HK-2 (cell line): ENCODE measurements around the gene CDH3.

Source experiments
- DNase-seq: peaks from one replicate; pipeline ENCODE4 v3.0.0-alpha.2; 2018; ENCODE audit not compliant: unreplicated experiment

Gene CDH3

DNA sequence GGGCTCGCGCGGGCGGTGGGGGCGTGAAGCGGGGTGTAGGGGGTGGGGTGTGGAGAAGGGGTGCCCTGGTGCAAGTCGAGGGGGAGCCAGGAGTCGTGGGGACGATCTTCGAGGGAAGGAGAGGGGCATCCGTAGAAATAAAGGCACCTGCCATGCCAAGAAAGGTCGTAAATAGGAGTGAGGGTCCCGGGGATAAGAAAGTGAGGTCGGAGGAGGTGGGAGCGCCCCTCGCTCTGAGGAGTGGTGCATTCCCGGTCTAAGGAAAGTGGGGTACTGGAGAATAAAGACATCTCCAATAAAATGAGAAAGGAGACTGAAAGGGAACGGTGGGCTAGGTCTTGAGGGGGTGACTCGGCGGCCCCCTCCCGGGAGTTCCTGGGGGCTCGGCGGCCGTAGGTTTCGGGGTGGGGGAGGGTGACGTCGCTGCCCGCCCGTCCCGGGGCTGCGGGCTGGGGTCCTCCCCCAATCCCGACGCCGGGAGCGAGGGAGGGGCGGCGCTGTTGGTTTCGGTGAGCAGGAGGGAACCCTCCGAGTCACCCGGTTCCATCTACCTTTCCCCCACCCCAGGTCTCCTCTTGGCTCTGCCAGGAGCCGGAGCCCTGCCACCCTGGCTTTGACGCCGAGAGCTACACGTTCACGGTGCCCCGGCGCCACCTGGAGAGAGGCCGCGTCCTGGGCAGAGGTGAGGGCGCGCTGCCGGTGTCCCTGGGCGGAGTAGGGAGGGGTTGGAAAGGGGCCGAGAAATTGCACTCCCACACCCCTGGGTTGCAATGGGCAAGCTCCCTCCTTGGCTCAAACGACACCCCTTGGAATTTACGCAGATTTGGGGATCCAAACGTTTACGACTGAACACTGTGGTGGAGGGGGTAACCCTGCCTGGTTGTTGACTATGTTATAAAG, 92.9 kb downstream of the CDH3 start:
- DNase-seq, result no peak

DNA sequence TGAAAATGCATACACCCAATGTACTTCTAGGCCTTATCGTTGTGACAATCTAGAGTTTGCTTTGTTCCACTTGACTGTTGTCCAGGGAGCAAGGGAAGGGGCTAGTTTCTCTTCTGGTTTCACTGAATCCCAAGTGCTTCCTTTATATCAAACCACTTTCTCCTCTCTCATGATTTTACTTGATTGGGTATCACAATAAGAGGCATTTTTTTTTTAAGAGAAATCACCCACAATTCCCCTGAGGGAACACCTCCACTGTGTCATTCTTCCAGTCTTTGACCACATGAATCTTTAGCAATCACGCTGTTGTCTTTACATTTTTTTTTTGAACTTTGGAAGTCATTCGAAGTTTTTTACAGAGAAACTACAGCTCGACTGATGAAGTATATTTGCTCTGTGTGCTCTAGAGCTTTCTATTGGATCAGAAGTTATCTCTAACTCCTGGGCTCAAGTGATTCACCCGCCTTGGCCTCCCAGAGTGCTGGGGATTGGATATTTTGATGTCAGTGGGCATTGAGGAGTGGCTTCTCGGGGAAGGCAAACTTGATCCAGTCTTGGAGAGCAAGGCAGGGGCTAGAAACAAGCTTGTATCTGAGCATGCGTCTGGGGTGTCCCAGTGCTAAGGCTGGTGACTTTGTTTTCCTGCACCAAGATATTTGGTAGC, 95.0 kb downstream of the CDH3 start:
- peak; percentile 50 for DNase-seq

DNA sequence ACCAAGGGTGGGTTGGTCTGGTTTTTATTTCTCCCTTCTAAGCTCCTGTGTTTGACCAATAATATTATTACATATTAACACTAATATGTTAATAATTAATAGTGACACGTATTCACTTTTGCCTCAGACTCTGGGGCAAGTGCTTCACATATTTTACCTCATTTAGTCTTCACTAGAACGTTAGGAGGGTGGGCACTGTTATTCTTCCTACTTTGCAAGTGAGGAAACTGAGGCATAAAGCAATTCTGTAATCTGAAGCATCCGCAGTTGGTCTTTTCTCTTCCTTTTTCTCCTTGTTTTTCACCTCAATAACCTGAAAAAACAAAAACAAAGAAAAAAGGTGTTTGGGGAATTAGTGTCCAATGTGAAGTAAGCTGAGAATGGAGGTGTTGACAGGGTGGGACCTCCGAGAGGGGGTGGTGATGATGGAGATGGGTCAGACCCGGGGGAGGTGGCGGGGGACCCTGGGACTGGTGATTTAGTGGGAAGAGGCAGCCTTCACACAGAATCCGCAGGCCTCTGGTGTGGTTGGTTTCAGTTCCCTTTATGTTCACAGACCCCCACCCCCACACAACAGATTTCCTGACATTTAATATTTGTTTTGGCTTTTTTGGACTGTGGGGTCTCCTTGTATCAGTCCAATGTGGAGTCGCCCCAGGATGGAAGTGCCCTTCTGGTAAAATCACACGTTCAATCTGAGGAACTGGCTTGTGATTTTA, 95.7 kb downstream of the CDH3 start:
- DNase-seq, result no peak

DNA sequence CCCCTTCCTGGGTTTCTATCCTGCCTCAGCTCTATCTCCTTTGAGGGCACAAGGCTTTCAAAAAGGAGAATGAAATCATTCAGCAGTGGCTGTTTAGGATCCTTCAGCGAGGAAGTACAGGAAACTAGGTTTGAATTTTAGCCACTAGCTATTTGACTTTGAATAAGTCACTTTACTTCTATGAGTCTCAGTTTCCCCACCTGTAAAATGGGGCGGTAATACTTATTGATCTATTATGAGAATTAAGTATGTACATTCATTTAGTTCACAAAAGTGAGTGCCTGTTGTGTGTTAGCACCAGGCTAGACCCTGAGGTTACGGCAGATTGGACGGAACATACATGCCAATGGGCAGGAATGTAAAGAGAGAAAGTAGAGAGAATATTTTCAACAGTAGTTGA, 98.6 kb downstream of the CDH3 start:
- DNase-seq, result no peak

DNA sequence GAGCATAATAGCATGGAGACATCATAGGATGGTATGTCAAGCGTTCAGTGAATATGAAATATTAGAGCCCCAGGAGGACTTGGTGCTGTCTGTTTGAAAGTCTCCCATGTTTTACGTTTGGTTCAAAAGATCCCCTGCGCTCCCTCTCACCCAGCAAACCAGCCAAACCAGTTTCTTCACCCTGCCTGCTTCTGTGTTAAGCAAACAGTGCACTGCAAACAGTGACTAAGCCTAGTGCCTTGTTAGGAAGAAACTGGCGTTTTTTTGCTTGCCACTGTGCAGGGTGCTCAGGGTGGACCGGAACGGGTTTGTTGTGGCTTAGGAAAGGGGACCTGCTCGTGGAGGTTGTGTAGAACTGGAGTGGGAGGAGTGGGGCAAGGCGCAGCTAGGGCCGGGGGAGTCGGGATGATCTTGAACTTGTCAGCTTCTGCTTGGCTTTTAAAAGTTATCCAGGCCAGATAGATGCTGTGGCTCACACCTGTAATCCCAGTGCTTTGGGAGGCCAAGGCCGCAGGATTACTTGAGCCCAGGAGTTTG, 99.7 kb downstream of the CDH3 start:
- no peak for DNase-seq

DNA sequence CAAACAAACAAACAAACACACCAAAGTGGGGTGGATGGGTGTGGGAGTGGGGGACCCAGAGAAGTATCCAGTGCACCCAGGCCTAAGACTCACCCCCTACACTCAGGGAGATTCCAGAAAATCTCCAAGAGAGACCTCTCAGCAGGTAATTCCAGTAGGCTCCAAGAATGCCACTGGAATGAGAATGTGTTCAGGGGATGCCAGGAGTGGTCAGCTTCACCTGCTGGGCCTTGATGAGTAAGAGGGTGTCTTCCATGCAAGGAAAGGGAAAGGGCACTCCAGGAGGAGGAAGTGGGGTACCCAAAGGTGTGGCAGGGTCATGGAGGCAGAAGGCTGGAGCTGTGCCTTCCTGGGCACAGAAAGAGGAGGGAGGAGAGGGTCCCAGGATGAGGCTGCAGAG, 101.8 kb downstream of the CDH3 start:
- no peak for DNase-seq

DNA sequence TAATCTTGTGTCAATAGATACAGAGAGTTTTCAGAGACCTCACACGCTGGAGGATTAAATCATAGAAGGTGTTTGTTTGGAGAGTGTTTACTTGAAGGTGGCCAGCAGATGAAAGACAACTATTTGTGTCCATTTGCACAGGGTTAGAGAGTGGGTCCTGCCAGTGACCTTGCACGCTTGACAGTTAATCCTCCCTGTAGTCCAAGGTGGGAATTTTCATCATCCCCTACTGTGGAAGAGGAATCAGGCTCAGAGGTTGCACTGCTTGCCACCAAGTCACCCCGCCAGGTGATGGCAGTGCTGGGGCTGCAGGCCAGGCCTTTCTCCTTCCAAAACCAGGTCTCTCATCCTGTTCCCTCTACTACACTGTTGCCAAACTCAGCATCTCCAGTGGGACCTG, 104.3 kb downstream of the CDH3 start:
- no peak for DNase-seq
